HG02852 (cell line): ENCODE results near the gene CCR1.
A peak's percentile ranks its signal among the peaks of the same experiment; 100 is the strongest.
"Not testable (repeated sequence)": the region's sequence is repeated elsewhere in the genome, so short reads cannot be mapped to it uniquely, and the experiment has no call there.

ENCODE experiments used
- ATAC-seq: cut with Tn5 transposase; IDR thresholded peaks from one replicate; pipeline ENCODE4 v1.9.1; 2021; ENCODE audit warnings: mild to moderate bottlenecking, moderate library complexity; ENCODE audit not compliant: unreplicated experiment

CCR1 gene

GRCh38 chr3:46213201-46213600 is 5.1 kb upstream of the CCR1 start:
- no peak for ATAC-seq

GRCh38 chr3:46212101-46212500 is 4.0 kb upstream of the CCR1 start:
- ATAC-seq, result no peak

- no peak for ATAC-seq
Observed at GRCh38 chr3:46209746-46210470, 1.8 kb upstream of the CCR1 start.

- ATAC-seq, result no peak
Observed at GRCh38 chr3:46209053-46209452, 940 bp upstream of the CCR1 start.

GRCh38 chr3:46207514-46207913 is 599 bp downstream of the CCR1 start:
- not testable (repeated sequence) for ATAC-seq

- no peak for ATAC-seq
Observed at GRCh38 chr3:46206282-46207015, 1.7 kb downstream of the CCR1 start.

GRCh38 chr3:46205286-46205960 is 2.7 kb downstream of the CCR1 start:
- no peak for ATAC-seq

- ATAC-seq, result no peak
Observed at GRCh38 chr3:46203681-46204080, 4.4 kb downstream of the CCR1 start.

GRCh38 chr3:46202535-46202934 is 5.6 kb downstream of the CCR1 start:
- ATAC-seq, result no peak

GRCh38 chr3:46200790-46201189 is 7.3 kb downstream of the CCR1 start:
- ATAC-seq, result no peak

- ATAC-seq, result no peak
Observed at GRCh38 chr3:46200211-46200610, 7.9 kb downstream of the CCR1 start.

GRCh38 chr3:46196261-46196957 is 11.7 kb downstream of the CCR1 start:
- no peak for ATAC-seq

GRCh38 chr3:46194868-46195553 is 13.1 kb downstream of the CCR1 start:
- ATAC-seq, result no peak

- no peak for ATAC-seq
Observed at GRCh38 chr3:46193436-46193835, 14.7 kb downstream of the CCR1 start.

GRCh38 chr3:46192939-46193338 is 15.2 kb downstream of the CCR1 start:
- no peak for ATAC-seq

- ATAC-seq, result no peak
Observed at GRCh38 chr3:46191730-46192129, 16.4 kb downstream of the CCR1 start.

GRCh38 chr3:46188708-46189107 is 19.4 kb downstream of the CCR1 start:
- ATAC-seq, result no peak

- no peak for ATAC-seq
Observed at GRCh38 chr3:46187876-46188275, 20.2 kb downstream of the CCR1 start.

- no peak for ATAC-seq
Observed at GRCh38 chr3:46187341-46187700, 20.8 kb downstream of the CCR1 start.

- ATAC-seq, result peak; percentile 75
Observed at GRCh38 chr3:46186471-46187340, 21.4 kb downstream of the CCR1 start.
